Measurements from ENCODE around the gene HOXA9.

DNA sequence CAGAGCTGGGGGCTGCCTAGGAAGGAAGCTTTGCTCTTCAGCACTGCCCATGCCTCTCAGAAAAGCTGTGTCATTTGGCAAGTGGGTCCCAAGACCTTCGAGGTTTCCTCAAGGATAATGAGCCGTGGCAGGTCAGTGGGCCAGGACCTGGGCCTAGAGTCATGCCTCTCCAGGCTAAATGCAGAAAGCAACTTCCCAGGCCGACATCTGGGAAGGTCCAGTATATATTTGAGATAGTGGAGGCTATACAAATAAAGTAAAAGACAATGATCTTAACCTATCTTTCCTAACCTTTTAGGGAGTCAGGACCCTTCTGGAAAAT is 11.1 kb upstream of the HOXA9 start:
- no peak for TF ChIP-seq CTCF (IDR thresholded peaks at IDR 0.05; ENCODE audit: poor library complexity)
- TF ChIP-seq EZH2 (IDR thresholded peaks at IDR 0.05; ENCODE audit: borderline replicate concordance): no peak

All from hepatocyte (in vitro differentiated cells).